Measurements from ENCODE around the gene KHNYN.

Gene KHNYN

DNA sequence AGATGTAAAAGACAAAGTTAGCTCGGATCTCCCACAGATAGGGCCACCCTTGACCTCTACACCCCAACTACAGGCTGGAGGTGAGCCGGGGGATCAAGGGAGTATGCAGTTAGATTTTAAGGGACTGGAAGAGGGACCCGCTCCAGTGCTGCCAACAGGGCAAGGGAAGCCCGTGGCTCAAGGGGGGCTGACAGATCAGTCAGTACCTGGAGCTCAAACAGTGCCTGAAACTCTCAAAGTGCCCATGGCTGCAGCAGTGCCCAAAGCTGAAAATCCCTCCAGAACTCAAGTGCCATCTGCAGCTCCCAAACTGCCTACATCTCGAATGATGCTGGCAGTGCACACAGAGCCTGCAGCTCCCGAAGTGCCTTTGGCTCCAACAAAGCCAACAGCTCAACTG is 20.6 kb upstream of the KHNYN start:
- H3K4me3 ChIP-seq (replicated peaks in 1 of 2; ENCODE audit: low read depth in 2 of 2, low read length in 2 of 2), result no peak overlapping the region
- TF ChIP-seq, protein P1, sequence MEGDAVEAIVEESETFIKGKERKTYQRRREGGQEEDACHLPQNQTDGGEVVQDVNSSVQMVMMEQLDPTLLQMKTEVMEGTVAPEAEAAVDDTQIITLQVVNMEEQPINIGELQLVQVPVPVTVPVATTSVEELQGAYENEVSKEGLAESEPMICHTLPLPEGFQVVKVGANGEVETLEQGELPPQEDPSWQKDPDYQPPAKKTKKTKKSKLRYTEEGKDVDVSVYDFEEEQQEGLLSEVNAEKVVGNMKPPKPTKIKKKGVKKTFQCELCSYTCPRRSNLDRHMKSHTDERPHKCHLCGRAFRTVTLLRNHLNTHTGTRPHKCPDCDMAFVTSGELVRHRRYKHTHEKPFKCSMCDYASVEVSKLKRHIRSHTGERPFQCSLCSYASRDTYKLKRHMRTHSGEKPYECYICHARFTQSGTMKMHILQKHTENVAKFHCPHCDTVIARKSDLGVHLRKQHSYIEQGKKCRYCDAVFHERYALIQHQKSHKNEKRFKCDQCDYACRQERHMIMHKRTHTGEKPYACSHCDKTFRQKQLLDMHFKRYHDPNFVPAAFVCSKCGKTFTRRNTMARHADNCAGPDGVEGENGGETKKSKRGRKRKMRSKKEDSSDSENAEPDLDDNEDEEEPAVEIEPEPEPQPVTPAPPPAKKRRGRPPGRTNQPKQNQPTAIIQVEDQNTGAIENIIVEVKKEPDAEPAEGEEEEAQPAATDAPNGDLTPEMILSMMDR (IDR thresholded peaks at IDR 0.05; ENCODE audit: low read depth, low read length), result no peak
- DNase-seq (ENCODE audit: low read depth in 2 of 2), result no peak

DNA sequence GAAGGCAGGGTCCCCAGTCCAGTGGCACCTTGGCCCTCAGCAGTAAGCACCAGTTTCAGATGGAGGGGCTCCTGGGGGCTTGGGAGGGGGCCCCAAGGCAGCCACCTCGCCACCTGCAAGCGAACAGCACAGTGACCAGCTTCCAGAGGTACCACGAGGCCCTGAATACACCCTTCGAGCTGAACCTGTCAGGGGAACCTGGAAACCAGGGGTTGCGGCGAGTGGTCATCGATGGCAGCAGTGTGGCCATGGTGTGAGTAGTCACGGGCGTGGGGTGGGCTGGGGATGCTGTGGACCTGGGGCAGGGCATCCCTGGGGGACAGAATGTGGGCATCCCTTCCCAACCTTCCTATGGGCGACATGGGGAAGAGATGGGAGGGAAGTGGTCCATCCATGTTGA is 19.8 kb upstream of the KHNYN start:
- TF ChIP-seq, protein P1 (IDR thresholded peaks at IDR 0.05; ENCODE audit: low read depth, low read length), result no peak

DNA sequence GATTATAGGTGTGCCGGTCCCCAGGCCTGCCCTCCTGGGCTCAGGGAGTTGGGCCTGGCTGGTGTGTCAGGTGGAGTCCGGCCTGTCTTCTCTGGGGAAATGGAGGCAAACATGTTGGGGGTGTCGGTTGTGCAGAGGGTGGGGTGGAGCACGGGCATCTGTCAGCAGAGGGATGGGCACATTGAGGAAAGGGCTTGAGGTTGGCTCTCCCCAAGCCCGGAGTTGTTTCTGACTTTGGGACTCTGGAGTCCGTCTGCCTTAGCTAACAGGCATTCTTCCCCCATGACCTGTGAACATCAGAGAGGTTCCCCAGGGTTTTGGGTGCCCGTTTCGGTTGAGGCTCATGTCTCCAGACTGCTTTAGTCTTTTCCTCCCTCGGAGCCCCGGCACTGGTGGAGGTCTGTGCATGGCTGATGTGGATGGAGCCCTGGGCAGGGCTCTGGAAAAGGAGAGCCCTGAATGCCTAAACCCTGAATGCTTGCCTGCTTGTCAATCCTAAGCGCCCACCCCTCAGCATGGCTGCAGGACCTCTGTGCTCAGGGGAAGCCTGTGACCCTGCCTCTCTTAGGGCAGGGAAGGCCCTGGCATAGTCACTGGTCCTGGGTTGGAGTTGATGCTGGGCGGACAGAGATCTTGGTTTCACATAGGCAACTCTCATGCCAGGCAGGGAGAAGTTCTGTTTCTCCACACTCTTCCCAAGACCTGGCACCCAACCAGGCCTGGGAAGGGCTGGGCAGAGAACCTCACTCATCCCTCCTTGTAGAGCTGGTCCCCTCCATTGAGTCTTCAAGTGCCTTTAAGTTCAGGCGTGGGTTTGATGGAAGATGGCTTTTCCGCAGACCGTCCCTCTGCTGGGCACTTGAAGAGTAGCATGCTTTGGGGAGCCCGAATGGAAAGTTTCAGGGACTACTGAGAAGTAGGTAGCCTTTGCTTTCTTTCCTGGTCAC is 18.0 kb upstream of the KHNYN start:
- peak; percentile 76 to 81 for DNase-seq (ENCODE audit: low read depth in 2 of 2)
- no peak overlapping the region for H3K4me3 ChIP-seq (replicated peaks in 1 of 2; ENCODE audit: low read depth in 2 of 2, low read length in 2 of 2)

More for the DNA sequence above, 19.8 kb upstream of the KHNYN start:
- no peak overlapping the region for H3K4me3 ChIP-seq (replicated peaks in 1 of 2; ENCODE audit: low read depth in 2 of 2, low read length in 2 of 2)
- DNase-seq (ENCODE audit: low read depth in 2 of 2), result no peak

DNA sequence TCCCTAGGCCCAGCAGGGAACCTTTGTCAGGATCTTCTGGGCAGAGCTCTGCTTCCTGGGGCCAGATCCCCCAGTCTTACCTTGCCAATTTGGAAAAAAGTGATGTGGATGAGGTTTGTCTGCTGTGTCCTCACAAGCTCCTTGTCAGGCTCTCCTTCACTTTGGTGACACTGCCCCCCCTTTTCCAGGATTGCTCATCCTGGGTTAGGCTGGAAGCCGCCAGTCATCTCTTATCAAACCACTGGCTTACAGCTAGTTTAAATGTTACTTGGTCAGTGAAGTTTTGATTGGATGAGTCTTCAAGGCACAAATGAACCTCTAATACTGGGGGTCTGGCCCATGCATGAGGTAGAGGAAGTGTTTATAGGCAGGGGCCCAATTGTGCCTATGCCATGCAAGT is 15.7 kb upstream of the KHNYN start:
- no peak for DNase-seq (ENCODE audit: low read depth in 2 of 2)

More for the DNA sequence above, 18.0 kb upstream of the KHNYN start:
- TF ChIP-seq, protein P1 (IDR thresholded peaks at IDR 0.05; ENCODE audit: low read depth, low read length), result peak; percentile 76

DNA sequence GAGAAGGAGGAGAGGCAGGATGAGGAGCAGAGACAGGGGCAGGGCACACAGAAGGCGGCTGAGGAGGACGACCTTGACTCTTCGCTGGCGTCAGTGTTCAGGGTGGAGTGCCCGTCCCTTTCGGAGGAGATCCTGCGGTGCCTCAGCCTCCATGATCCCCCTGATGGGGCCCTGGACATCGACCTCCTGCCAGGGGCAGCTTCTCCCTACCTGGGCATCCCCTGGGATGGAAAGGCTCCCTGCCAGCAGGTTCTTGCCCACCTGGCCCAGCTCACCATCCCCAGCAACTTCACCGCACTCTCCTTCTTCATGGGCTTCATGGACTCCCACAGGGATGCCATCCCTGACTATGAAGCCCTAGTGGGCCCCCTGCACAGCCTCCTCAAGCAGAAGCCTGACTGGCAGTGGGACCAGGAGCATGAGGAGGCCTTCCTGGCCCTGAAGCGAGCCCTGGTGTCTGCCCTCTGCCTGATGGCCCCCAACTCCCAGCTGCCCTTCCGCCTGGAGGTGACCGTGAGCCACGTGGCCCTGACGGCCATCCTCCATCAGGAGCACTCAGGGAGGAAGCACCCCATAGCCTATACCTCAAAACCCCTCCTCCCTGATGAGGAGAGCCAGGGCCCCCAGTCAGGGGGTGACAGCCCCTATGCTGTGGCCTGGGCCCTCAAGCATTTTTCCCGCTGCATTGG is 14.9 kb upstream of the KHNYN start:
- no peak for DNase-seq (ENCODE audit: low read depth in 2 of 2)

More for the DNA sequence above, 15.7 kb upstream of the KHNYN start:
- TF ChIP-seq, protein P1 (IDR thresholded peaks at IDR 0.05; ENCODE audit: low read depth, low read length), result no peak
- no peak overlapping the region for H3K4me3 ChIP-seq (replicated peaks in 1 of 2; ENCODE audit: low read depth in 2 of 2, low read length in 2 of 2)

DNA sequence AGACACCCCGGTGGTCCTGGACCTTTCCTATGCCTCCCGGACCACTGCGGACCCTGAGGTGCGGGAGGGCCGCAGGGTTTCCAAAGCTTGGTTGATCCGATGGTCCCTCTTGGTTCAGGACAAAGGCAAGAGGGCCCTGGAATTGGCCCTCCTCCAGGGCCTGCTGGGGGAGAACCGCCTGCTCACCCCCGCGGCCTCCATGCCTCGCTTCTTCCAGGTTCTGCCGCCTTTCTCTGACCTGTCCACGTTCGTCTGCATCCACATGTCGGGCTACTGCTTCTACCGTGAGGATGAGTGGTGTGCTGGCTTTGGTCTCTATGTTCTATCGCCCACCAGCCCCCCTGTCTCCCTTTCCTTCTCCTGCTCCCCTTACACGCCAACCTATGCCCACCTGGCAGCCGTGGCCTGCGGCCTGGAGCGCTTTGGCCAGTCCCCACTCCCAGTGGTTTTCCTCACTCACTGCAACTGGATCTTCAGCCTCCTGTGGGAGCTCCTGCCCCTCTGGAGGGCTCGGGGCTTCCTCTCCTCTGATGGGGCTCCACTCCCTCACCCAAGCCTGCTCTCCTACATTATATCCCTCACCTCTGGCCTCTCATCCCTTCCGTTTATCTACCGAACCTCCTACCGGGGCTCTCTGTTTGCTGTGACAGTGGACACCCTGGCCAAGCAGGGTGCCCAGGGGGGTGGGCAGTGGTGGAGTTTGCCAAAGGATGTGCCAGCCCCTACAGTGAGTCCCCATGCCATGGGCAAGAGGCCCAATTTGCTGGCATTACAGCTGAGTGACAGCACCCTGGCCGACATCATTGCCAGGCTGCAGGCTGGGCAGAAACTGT is 14.1 kb upstream of the KHNYN start:
- no peak overlapping the region for H3K4me3 ChIP-seq (replicated peaks in 1 of 2; ENCODE audit: low read depth in 2 of 2, low read length in 2 of 2)
- TF ChIP-seq, protein P1 (IDR thresholded peaks at IDR 0.05; ENCODE audit: low read depth, low read length), result no peak
- DNase-seq (ENCODE audit: low read depth in 2 of 2), result no peak

More for the DNA sequence above, 14.9 kb upstream of the KHNYN start:
- TF ChIP-seq, protein P1 (IDR thresholded peaks at IDR 0.05; ENCODE audit: low read depth, low read length), result no peak
- H3K4me3 ChIP-seq (replicated peaks in 1 of 2; ENCODE audit: low read depth in 2 of 2, low read length in 2 of 2), result no peak overlapping the region

All from cardiac fibroblast (primary cell).